Measurements from ENCODE around the gene H1-8. TPM values are rescaled to one million over a fixed set of nuclear protein-coding genes. Genes with fewer than 3 reads are reported as not detected.

H1-8 gene
- total RNA-seq, 4 donors from 2014 or later = not detected

GRCh38 chr3:129548104-129548965, 5.4 kb downstream of the H1-8 start:
- DNase-seq = no peak
- Histone ChIP-seq H3K27me3 (no peaks in the 10 kb centered on the region), H3K36me3 (no peaks in the 10 kb centered on the region), H3K9me3 (no peaks in the 10 kb centered on the region), H3K27ac (no peak overlapping the region), H3K4me1 (no peaks in the 10 kb centered on the region), H3K4me3 (no peak overlapping the region)
- no peak for TF ChIP-seq POLR2A (IDR thresholded peaks at IDR 0.05)
- TF ChIP-seq CTCF (IDR thresholded peaks at IDR 0.05) = no peak

- H3K27ac ChIP-seq = no peak overlapping the region
- H3K36me3 ChIP-seq = no peaks in the 10 kb centered on the region
- no peaks in the 10 kb centered on the region for H3K27me3 ChIP-seq
- TF ChIP-seq CTCF (IDR thresholded peaks at IDR 0.05) = no peak
- no peak for TF ChIP-seq POLR2A (IDR thresholded peaks at IDR 0.05)
- H3K9me3 ChIP-seq = no peaks in the 10 kb centered on the region
- no peak for DNase-seq
- H3K4me1 ChIP-seq = no peaks in the 10 kb centered on the region
- no peak overlapping the region for H3K4me3 ChIP-seq
These were observed 6.2 kb downstream of the H1-8 start for GRCh38 chr3:129549006-129549800.

DNA sequence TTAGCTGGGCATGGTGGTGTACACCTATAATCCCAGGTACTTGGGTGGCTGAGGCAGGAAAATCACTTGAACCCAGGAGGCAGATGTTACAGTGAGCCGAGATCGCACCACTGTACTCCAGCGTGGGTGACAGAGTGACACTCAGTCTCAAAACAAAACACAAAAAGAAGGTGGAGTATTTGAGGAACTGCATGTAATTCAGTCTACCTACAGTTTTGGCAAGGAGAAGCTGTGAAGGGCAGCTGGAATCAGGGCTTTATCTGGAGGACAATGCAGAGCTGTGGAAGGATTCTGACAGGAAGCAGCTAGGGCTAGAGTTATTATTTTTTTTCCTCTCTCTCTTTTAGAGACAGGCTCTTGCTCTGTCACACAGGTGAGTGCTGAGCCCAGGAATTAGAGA, 6.8 kb downstream of the H1-8 start:
- no peak for DNase-seq
- no peaks in the 10 kb centered on the region for H3K36me3 ChIP-seq
- no peaks in the 10 kb centered on the region for H3K27me3 ChIP-seq
- TF ChIP-seq POLR2A (IDR thresholded peaks at IDR 0.05) (no peak), CTCF (IDR thresholded peaks at IDR 0.05) (no peak)
- H3K9me3 ChIP-seq = no peaks in the 10 kb centered on the region
- no peak overlapping the region for H3K4me3 ChIP-seq
- H3K27ac ChIP-seq = no peak overlapping the region
- H3K4me1 ChIP-seq = no peaks in the 10 kb centered on the region

DNA sequence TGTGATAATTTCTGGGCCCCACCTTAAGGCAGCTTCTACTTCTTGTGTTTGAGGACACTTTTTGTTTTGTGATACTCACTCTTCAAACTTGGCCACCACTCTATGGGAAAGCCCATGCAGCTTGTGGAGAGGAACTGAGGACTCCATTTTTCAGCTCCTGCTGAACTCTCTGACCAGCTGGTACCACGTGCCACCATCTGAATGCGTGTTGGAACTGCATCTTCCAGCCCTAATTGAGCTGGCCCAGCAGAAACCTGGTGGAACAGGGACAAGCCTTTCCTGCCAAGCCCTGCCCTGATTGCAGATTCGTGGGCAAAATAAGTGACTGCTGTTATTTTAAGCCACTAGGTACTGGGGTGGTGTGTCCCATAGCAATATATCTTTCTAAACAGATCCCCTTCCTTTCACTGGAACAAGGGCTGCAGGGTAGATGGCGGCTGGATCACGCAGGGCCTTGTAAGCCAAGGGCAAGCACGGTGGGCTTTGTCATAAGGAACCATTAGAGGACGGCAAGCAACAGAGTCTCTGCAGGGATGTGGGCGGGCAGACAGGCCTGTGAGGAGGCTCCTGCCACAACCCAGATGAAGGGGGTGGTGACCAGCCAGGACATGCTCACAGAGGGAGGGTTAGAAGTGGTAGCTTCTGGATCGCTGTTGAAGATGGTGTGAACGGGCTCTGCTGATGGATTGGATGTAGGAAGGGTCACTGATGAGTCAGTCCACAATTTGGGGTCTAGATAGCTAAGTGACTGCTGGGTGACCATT, 9.5 kb downstream of the H1-8 start:
- H3K9me3 ChIP-seq = no peaks in the 10 kb centered on the region
- H3K27me3 ChIP-seq = no peaks in the 10 kb centered on the region
- no peaks in the 10 kb centered on the region for H3K36me3 ChIP-seq
- TF ChIP-seq CTCF (IDR thresholded peaks at IDR 0.05) = no peak
- no peak for TF ChIP-seq POLR2A (IDR thresholded peaks at IDR 0.05)
- H3K4me3 ChIP-seq = no peak overlapping the region
- no peak overlapping the region for H3K27ac ChIP-seq
- H3K4me1 ChIP-seq = no peaks in the 10 kb centered on the region
- no peak for DNase-seq

DNA sequence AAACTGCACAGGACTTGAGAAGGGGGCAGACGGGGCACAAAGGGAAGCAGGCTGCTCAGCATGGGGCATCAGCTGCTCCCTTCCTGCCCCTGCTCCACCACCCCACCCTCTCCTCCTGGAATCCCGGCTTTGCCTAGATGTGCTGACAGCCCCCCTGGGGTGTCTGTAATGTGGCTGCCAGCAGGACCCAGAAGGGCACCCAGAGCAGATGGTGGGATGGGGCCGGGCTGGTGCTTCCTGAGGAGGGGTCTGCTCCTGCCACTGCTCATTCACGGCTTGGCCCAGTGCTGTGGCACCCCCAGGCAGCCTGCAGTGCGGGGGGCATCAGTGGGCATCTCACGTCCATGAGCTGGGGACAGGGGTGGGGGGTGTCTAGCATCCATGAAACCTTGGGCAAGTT, 10.2 kb downstream of the H1-8 start:
- no peaks in the 10 kb centered on the region for H3K9me3 ChIP-seq
- H3K4me3 ChIP-seq = no peak overlapping the region
- TF ChIP-seq CTCF (IDR thresholded peaks at IDR 0.05) (no peak), POLR2A (IDR thresholded peaks at IDR 0.05) (no peak)
- no peaks in the 10 kb centered on the region for H3K36me3 ChIP-seq
- H3K4me1 ChIP-seq = peaks cover 0 to 3% (median 0%) of the 10 kb centered on the region in 4 donors
- no peak overlapping the region for H3K27ac ChIP-seq
- DNase-seq = no peak
- H3K27me3 ChIP-seq = no peaks in the 10 kb centered on the region
